DND-41 (cell line): Measurements from ENCODE around the gene LYRM1.

Experiments used
- EZH2 ChIP-seq: IDR thresholded peaks from 3 replicates; pipeline ENCODE4 v1.6.1; 2012; ENCODE audit warnings: borderline replicate concordance, low read depth, mild to moderate bottlenecking, moderate library complexity, low read length, inconsistent platforms; ENCODE audit not compliant: severe bottlenecking
- TF ChIP-seq, protein P1 (sequence below): IDR thresholded peaks from 2 replicates; pipeline ENCODE4 v1.5.1; 2012; ENCODE audit warnings: borderline replicate concordance, low read length, moderate library complexity, mild to moderate bottlenecking; ENCODE audit not compliant: poor library complexity, severe bottlenecking; ENCODE audit errors: extremely low read depth

DNA sequence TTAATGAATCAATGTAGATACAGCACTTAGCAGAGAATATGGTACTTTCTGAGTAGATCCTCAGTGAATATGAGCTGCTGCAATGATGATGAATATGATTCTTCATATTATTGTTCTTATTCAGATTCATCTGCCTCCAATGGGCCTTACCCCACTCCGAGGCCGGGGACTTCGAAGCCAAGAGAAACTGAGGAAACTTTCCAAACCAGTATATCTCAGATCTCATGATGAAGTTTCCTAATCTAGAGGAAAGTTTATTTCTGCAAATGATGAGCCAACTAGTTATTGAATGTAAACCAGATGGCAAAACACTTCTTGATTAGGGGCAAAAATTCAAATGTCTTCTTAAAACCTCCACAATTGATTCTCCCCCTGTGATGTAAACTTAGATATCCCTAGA lies 23.3 kb downstream of the LYRM1 start:
- TF ChIP-seq, protein P1, sequence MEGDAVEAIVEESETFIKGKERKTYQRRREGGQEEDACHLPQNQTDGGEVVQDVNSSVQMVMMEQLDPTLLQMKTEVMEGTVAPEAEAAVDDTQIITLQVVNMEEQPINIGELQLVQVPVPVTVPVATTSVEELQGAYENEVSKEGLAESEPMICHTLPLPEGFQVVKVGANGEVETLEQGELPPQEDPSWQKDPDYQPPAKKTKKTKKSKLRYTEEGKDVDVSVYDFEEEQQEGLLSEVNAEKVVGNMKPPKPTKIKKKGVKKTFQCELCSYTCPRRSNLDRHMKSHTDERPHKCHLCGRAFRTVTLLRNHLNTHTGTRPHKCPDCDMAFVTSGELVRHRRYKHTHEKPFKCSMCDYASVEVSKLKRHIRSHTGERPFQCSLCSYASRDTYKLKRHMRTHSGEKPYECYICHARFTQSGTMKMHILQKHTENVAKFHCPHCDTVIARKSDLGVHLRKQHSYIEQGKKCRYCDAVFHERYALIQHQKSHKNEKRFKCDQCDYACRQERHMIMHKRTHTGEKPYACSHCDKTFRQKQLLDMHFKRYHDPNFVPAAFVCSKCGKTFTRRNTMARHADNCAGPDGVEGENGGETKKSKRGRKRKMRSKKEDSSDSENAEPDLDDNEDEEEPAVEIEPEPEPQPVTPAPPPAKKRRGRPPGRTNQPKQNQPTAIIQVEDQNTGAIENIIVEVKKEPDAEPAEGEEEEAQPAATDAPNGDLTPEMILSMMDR, result no peak
- TF ChIP-seq EZH2, result no peak
